Caco-2 (cell line): Measurements from ENCODE around the gene CASQ2. TPM values are rescaled to one million over a fixed set of nuclear protein-coding genes. Genes with fewer than 3 reads are reported as not detected.

ENCODE experiments used
- BruUV-seq: library from RNA; stranded (reverse); fragments of 400-500 nt; replicated peaks from 2 replicates; lab custom pipeline; 2021; lab: Mats Ljungman, UMichigan
- CTCF ChIA-PET: fragments of 300-600 bp; sonication (Branson Sonifier 250); formaldehyde crosslinking; loops from one replicate; lab custom pipeline; 2022; ENCODE audit warnings: antibody characterized with exemption; lab: Charles Lee
- POLR2A ChIA-PET: fragments of 300-600 bp; sonication (Branson Sonifier 250); formaldehyde crosslinking; loops from one replicate; lab custom pipeline; 2022; ENCODE audit warnings: antibody characterized with exemption; lab: Charles Lee
- DNase-seq, 2 experiments: peaks; one replicate each; pipeline versions ENCODE4 v3.0.0 to v3.0.0-alpha.2; 2020 to 2022
- H3K27me3 ChIP-seq: replicated peaks from 2 replicates; pipeline ENCODE4 v1.6.0; 2011; ENCODE audit warnings: low read length; ENCODE audit not compliant: control insufficient read depth, insufficient read depth
- H3K36me3 ChIP-seq: 2 replicates; pipeline ENCODE4 v1.5.1; 2011; ENCODE audit warnings: low read length; ENCODE audit not compliant: control insufficient read depth, insufficient read depth
- H3K4me1 ChIP-seq: fragments of 250-450 bp; sonication (Bioruptor Pico); 2 replicates; pipeline ENCODE4 v1.5.1; 2020; ENCODE audit warnings: mild to moderate bottlenecking
- H3K4me3 ChIP-seq: 2 replicates; pipeline ENCODE4 v1.5.1; 2011; ENCODE audit warnings: low read depth, mild to moderate bottlenecking, control low read depth, low read length
- H3K9me3 ChIP-seq: fragments of 250-450 bp; sonication (Bioruptor Pico); 2 replicates; pipeline ENCODE4 v1.5.1; 2020; ENCODE audit warnings: mild to moderate bottlenecking, moderate library complexity
- H3K27ac Mint-ChIP-seq: one replicate; pipeline ENCODE4 v1.8.0; 2022; ENCODE audit warnings: mixed read lengths; ENCODE audit not compliant: unreplicated experiment
- H3K27me3 Mint-ChIP-seq: one replicate; pipeline ENCODE4 v1.8.0; 2022; ENCODE audit warnings: mixed read lengths; ENCODE audit not compliant: insufficient read depth, unreplicated experiment
- H3K36me3 Mint-ChIP-seq: one replicate; pipeline ENCODE4 v1.8.0; 2022; ENCODE audit warnings: mild to moderate bottlenecking, mixed read lengths; ENCODE audit not compliant: insufficient read depth, unreplicated experiment
- H3K4me1 Mint-ChIP-seq: one replicate; pipeline ENCODE4 v1.8.0; 2022; ENCODE audit warnings: low read depth, mixed read lengths; ENCODE audit not compliant: unreplicated experiment
- H3K4me3 Mint-ChIP-seq: one replicate; pipeline ENCODE4 v1.8.0; 2022; ENCODE audit warnings: mild to moderate bottlenecking, moderate library complexity, mixed read lengths; ENCODE audit not compliant: unreplicated experiment
- H3K9me3 Mint-ChIP-seq: one replicate; pipeline ENCODE4 v1.8.0; 2022; ENCODE audit warnings: mixed read lengths; ENCODE audit not compliant: unreplicated experiment
- intact Hi-C: fragments of 100-400 bp; cut with micrococcal nuclease; formaldehyde crosslinking; loops from one replicate; pipeline ENCODE4 v1.10.0; 2022; ENCODE audit not compliant: unreplicated experiment
- total RNA-seq: library from RNA; stranded (reverse); gene quantifications from 2 replicates; pipeline ENCODE4 v1.2.3, GENCODE V29; 2022
- TF ChIP-seq, protein P1 (sequence below), 2 experiments: fragments of 200-600 bp in 1 of 2; IDR thresholded peaks; 1 replicate in 1 of 2; 2 replicates in 1 of 2; pipeline versions ENCODE4 v1.5.1 to v1.8.0; 2011 to 2022; ENCODE audit warnings: antibody characterized with exemption in 1 of 2, control low read depth in 1 of 2, inconsistent platforms in 1 of 2, low read depth in 1 of 2, low read length in 1 of 2, mild to moderate bottlenecking in 1 of 2, moderate library complexity in 1 of 2; ENCODE audit not compliant: insufficient read depth in 1 of 2, severe bottlenecking in 1 of 2, unreplicated experiment in 1 of 2

Gene CASQ2
- total RNA-seq, 1 experiment from 2014 or later, result 0.18 TPM

DNA sequence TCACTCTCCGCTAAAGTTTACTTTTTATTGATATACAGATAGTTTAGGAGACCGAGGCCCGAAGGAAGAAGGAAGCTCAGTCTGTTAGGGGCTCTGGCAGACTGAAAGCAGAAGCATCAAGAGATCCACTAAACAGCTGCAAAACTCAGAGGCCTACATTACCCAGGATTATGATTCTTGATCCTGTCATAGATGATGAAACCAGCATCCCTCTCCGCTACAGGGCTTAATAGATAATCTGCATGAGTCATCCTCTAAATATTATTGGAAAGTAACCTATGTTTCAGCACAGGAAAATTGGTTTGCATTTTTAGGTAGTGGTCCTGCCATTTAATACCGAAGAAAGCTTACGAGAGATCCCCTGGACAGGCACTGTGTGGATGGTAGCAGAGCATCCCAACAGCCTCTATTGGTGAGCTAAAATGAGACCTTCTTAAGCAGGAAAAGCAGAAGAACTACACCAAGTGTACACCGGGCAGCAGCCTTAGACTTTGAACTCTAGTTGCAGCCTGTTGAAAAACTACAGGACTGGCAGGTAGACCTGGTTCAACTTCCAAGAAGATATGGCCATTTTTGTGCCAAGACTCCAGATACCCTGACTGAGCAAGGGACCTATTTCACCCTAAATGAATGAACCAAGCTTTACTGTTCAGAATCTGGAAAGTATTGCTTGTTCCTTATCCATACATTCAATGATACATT is 6.8 kb downstream of the CASQ2 start:
- Histone ChIP-seq H3K4me1 (no peaks in the 10 kb centered on the region), H3K9me3 (no peaks in the 10 kb centered on the region), H3K4me3 (no peak overlapping the region), H3K36me3 (no peaks in the 10 kb centered on the region), H3K27me3 (no peaks in the 10 kb centered on the region)
- no peaks in the 10 kb centered on the region for H3K27me3 Mint-ChIP-seq
- no peak overlapping the region for H3K4me3 Mint-ChIP-seq
- no peaks in the 10 kb centered on the region for H3K36me3 Mint-ChIP-seq
- TF ChIP-seq, protein P1, sequence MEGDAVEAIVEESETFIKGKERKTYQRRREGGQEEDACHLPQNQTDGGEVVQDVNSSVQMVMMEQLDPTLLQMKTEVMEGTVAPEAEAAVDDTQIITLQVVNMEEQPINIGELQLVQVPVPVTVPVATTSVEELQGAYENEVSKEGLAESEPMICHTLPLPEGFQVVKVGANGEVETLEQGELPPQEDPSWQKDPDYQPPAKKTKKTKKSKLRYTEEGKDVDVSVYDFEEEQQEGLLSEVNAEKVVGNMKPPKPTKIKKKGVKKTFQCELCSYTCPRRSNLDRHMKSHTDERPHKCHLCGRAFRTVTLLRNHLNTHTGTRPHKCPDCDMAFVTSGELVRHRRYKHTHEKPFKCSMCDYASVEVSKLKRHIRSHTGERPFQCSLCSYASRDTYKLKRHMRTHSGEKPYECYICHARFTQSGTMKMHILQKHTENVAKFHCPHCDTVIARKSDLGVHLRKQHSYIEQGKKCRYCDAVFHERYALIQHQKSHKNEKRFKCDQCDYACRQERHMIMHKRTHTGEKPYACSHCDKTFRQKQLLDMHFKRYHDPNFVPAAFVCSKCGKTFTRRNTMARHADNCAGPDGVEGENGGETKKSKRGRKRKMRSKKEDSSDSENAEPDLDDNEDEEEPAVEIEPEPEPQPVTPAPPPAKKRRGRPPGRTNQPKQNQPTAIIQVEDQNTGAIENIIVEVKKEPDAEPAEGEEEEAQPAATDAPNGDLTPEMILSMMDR (IDR thresholded peaks at IDR 0.05; ENCODE audit: insufficient read depth in 1 of 2, low read depth in 1 of 2, low read length in 1 of 2, severe bottlenecking in 1 of 2, unreplicated experiment in 1 of 2), result no peak
- DNase-seq, result no peak
- ChIA-PET POLR2A (no interaction called here), CTCF (interaction anchor here (1.1 to 1.8 kb wide), 2 partner anchors 55 to 154 kb away, joined by 4 to 6 read pairs; no protein-coding TSS in a partner anchor)
- BruUV-seq, result no TSS peak
- intact Hi-C loops, result no loop called here
- no peak overlapping the region for H3K27ac Mint-ChIP-seq
- H3K4me1 Mint-ChIP-seq, result no peaks in the 10 kb centered on the region
- peaks cover 12% of the 10 kb centered on the region for H3K9me3 Mint-ChIP-seq

DNA sequence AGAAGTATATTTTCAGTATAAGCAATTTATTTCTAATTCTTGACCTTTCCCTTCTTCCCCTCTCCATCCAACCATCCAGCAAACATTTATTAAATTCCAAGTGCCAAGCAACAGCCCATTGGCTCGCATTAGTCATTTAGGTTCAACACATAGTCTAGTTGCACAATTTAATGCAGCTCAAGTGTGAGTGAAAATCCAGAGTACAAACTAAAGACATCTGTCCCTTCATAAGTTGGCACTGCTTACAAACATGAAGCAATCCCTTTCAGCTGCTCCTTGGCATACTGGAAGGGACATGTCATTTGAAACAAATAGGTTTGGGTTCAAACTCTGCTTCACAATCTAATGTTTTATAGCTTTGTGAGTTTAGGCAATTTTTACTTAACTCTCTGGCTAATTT is 10.7 kb downstream of the CASQ2 start:
- DNase-seq, result no peak
- H3K36me3 ChIP-seq, result no peaks in the 10 kb centered on the region
- Mint-ChIP-seq H3K4me1 (peaks cover 7% of the 10 kb centered on the region), H3K36me3 (peaks cover 5% of the 10 kb centered on the region), H3K27me3 (no peaks in the 10 kb centered on the region), H3K27ac (no peak overlapping the region), H3K4me3 (no peak overlapping the region), H3K9me3 (peaks cover 12% of the 10 kb centered on the region)
- ChIA-PET POLR2A (no interaction called here), CTCF (no interaction called here)
- no peaks in the 10 kb centered on the region for H3K27me3 ChIP-seq
- TF ChIP-seq, protein P1 (IDR thresholded peaks at IDR 0.05; ENCODE audit: insufficient read depth in 1 of 2, low read depth in 1 of 2, low read length in 1 of 2, severe bottlenecking in 1 of 2, unreplicated experiment in 1 of 2), result no peak
- no peaks in the 10 kb centered on the region for H3K9me3 ChIP-seq
- no peaks in the 10 kb centered on the region for H3K4me1 ChIP-seq
- no peak overlapping the region for H3K4me3 ChIP-seq
- intact Hi-C loops, result no loop called here
- no TSS peak for BruUV-seq

DNA sequence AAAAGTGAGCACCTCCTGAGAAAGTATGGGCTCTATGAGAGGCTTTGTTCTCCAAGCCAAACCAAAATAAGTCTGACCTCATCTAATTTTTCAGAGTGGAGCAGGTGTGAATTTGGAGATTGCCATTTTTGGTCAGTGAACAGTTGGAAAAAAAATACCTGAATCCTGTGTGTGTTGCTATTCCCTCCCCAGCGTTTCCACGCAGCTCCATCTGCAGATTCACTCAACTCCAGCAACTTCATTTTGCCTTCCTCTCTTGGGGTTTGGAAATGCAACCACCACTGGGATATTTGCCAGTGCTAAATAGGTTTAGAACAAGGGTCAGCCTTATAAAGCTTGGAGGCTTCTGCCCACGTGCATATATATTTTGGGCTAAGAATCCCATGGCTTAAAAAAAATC is 11.2 kb downstream of the CASQ2 start:
- DNase-seq, result no peak
- peaks cover 5% of the 10 kb centered on the region for H3K36me3 Mint-ChIP-seq
- H3K27me3 Mint-ChIP-seq, result no peaks in the 10 kb centered on the region
- no peak overlapping the region for H3K4me3 Mint-ChIP-seq
- TF ChIP-seq, protein P1 (IDR thresholded peaks at IDR 0.05; ENCODE audit: insufficient read depth in 1 of 2, low read depth in 1 of 2, low read length in 1 of 2, severe bottlenecking in 1 of 2, unreplicated experiment in 1 of 2), result no peak
- peaks cover 7% of the 10 kb centered on the region for H3K4me1 Mint-ChIP-seq
- Histone ChIP-seq H3K36me3 (no peaks in the 10 kb centered on the region), H3K9me3 (no peaks in the 10 kb centered on the region), H3K27me3 (no peaks in the 10 kb centered on the region), H3K4me3 (no peak overlapping the region), H3K4me1 (no peaks in the 10 kb centered on the region)
- H3K27ac Mint-ChIP-seq, result no peak overlapping the region
- H3K9me3 Mint-ChIP-seq, result peaks cover 12% of the 10 kb centered on the region
- POLR2A ChIA-PET, result no interaction called here
- no TSS peak for BruUV-seq
- CTCF ChIA-PET, result no interaction called here
- intact Hi-C loops, result no loop called here
